Activated gamma-delta T cell treated with anti-CD3 and anti-CD28 coated beads, Interleukin-2, amount 50 U/mL, for 16 hours (primary cell): ENCODE data around the gene DAZAP1.
"Not testable (repeated sequence)": the region's sequence is repeated elsewhere in the genome, so short reads cannot be mapped to it uniquely, and the experiment has no call there.

Experiments
- DNase-seq: peaks from one replicate; pipeline ENCODE4 v3.0.0-alpha.2; 2020; ENCODE audit warnings: low read depth

DAZAP1 gene

GRCh38 chr19:1474011-1474764, 66.8 kb downstream of the DAZAP1 start:
- DNase-seq = no peak

- DNase-seq = no peak
Measured at GRCh38 chr19:1474765-1475351, 67.5 kb downstream of the DAZAP1 start.

DNA sequence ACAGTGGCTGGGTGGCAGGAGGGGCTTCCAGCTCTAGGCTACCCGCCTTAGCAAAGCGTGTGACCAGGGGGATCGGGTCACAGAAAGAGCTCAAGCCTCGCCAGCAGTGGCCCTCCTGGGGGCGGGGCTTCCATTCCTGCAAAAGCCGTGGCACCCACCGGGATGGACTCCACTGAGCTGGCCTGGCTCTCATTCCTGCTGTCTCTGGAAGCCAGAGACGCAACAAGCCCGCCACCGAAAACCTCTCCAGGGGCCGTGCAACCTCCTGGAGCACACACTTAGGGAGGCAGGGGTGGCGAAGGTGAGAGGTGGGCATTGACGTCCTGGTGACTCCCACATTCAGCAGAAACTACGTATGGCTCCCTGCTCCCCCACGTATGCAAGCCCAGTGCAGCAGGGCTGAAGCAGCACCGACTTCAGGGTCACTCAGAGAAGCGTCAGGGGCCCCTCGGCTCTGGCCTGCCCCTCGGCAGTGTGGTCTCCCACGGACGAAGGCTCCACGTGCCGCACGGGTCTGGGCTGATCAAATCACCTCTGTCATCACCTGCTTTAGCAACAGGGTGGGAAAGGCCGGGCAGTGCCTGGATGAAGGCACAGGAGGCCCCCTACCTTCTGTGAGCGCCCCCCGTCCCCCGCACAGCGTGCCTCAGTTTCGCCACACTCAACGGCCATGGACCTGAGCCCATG, 68.5 kb downstream of the DAZAP1 start:
- DNase-seq = no peak

GRCh38 chr19:1477056-1477455, 69.7 kb downstream of the DAZAP1 start:
- DNase-seq = not testable (repeated sequence)

DNA sequence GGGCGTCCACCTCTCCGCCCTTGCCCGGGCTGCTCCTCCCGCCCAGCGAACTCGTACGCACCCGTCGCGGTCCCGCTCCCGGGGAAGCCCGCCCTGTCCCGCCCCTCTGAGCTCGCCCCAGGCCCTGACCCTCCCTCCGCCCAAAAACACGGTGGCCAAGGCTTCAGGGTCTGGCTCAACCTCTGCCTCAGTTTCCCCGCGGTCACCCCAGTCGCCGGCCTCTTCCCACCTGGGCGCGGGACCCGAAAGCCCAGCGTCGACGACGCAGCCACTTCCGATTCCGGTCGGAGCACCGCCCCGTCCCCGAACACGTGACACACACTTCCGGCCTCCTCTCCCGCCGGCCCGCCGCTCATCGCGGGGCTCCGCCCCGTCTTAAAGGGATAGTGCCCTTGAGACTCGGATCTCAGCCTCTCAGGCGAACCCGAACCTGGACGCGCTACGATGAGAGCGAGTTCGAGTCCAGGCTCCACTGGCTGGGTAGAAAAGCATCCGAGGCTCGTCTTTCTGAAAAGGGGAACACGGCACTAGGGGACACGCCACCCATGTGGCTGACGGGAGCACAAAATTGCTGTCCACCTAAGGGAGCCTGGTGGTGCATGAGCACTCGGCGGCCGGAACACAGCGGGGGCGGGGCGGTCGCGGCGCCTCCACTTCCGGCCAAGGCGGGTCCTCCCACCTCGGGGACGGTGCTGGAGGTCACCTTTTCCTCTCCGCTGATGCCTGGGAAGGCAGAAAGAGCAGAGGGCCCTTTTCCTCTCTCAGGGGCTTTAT, 71.7 kb downstream of the DAZAP1 start, which contains the start of gene C19orf25:
Gene C19orf25, minus strand, starts transcription at position 282 of the 774 bp plus-strand sequence. CDS start 312 bp downstream, outside the sequence.
- DNase-seq = peak; percentile 88

DNA sequence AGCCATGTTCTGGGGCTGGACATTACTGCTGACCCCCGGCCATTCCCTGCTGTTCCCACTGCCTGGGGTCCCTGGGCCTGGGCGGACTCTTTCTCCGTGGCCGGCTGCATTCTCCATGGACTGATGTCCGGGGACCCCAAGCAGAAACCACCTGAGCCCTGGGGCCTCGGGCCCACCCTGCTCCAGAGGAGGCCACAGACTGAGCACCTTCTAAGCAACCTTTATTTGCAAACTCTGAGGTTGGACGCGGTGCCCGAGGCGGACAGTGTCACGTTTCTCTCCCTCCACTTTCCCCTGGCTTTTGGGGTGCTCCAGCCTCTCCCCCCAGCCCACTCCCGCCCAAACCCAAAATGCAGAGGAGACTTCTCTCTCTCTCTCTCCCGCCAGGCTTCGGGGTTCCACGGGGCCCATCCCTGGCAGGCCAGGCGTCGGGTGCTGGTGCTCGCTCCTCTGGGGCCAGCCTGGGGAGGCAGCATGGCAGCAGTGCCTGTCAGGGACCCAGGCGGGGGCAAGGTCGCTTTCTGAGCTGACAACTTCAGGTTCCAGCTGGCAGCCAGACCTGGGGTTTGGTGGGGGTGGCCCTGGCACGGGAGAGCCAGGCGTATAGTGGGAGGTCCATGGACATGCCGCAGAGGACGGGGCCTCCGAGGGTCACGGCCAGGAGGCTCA, 74.0 kb downstream of the DAZAP1 start:
- DNase-seq = no peak

GRCh38 chr19:1481893-1482360, 74.5 kb downstream of the DAZAP1 start:
- no peak for DNase-seq

DNA sequence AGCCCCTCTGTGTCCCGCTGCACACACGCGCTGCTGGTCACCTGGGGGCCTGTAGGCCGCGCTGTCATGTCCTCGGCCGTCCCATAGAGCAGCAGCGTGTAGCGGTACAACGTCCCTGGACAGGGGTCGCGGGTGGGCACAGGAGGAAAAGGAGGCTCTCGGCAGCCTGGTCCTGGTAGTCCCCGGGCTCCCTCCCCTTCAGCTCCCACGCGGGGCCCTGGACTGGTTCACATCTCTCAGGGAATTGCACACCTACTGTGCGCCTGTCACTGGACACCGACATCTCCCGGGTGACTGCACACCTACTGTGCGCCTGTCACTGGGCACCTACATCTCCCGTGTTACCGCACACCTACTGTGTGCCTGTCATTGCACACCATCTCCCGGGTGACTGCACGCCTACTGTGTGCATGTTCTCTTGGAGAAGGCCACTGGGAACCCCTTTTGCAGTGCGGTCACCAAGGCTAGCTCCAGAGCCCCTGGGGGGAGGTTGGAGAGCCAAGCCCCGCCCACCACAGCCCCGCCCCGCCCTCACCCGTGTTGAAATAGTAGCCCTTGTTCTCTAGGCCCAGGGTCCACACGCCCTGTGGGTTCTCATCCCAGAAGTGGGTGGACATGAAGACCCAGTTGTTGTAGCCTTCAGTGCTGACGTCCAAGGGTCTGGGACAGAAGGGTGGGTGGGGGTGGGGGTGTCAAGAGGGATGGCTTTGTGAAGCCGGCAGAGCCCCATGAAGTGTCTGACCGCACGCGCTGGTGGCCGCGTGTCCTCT, 75.2 kb downstream of the DAZAP1 start:
- no peak for DNase-seq

DNA sequence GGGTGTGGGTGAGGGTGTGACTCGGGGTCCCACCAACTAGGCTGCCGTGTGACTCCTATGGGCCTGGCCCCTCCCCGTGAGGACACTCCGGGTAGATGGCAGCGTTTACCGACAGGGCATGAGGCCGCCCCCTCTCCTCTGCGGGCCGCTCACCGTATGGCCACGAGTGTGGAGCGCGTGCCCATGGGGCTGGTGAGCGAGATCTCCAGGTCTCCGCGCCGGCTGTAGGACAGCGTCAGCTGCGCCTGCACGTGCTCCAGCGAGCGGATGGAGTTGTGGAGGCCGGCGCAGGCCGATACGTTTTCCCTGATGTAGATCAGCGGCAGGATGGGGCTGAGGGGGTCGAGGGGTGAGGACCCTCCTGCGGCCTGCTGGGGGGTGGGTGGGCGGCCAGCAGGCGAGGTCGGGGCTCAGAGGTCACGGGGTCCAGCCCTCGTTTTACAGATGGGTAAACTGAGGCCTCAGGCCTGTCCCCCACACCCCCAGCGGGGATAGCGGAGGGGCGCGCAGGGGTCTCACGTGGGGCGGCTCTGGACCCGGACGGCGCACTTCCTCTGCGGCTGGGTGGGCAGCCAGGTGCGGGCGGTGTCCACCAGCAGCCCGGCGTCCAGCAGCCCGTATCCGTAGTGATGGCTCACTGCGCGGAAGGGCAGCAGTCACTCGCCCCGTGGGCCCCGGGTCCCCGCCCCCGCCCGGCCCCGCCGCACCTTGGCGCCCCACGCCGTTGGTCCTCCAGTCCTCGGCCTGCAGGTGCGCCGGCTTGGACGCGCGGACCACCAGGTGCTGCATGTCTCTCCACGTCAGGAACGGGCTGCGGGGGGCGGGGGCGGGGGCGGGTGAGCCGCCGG, 76.0 kb downstream of the DAZAP1 start:
- no peak for DNase-seq

DNA sequence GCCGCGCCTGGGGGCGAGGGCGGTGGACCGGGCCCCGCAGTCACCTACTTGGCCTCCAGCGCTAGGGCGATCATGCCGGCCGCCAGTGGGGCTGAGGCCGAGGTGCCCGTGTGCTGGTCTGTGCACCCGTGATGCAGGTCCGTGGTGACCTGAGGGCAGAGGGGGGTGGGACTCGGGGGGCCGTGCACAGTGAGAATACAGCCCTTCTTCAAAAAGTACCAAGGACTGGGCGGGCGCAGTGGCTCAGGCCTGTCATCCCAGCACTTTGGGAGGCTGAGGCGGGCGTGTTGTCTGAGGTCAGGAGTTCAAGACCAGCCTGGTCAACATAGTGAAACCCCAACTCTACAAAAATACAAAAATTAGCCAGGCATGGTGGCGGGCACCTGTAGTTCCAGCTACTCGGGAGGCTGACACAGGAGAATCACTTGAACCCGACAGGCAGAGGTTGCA, 76.6 kb downstream of the DAZAP1 start:
- no peak for DNase-seq
